Measurements from ENCODE around the gene RFNG. TPM values are rescaled to one million over a fixed set of nuclear protein-coding genes. Genes with fewer than 3 reads are reported as not detected.

Gene RFNG
- total and polyA plus RNA-seq, 2 of the 13 experiments (the other 11 are each of a cell fraction or from before 2014, with no cell fraction given), result 61.4 to 64.0 TPM

DNA sequence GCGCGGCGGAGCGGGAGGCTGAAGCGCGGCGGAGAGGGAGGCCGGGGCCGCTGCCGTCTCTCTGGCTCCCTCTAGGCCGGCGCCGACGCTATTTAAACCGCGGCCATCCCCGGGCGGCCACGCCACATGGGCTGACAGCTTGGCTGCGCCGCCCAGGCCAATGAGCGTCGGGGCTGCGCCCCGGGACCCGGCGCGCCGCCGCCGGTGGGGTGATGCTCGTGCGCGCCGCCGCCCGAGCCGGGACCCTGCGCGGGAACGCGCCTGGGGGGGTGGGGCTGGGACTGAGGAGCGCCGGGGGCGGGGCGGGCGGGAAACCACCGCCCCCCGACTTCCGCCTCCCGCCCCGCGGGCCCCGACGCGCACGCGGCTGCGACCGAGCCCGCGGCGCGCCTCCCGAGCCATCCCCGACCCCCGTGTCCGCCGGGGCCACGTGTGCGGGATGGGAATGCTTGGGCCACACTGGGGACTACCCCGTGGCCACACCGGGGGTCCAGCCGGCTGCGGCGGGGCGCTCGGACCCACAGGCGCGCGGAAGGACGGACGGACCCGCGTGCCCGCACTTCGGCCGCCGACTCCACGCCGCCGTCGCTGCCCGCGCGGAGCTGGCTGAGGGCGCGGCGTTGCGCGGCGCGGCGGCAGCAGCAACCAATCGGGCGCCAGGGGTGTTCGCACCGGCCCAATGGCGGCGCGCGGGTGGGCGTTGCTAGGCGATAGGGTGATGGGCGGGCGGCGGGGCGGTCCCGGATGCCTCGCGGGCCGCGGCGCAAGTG is 46.7 kb upstream of the RFNG start, which contains the start of gene FASN (continued):
- TF ChIP-seq, protein P1, sequence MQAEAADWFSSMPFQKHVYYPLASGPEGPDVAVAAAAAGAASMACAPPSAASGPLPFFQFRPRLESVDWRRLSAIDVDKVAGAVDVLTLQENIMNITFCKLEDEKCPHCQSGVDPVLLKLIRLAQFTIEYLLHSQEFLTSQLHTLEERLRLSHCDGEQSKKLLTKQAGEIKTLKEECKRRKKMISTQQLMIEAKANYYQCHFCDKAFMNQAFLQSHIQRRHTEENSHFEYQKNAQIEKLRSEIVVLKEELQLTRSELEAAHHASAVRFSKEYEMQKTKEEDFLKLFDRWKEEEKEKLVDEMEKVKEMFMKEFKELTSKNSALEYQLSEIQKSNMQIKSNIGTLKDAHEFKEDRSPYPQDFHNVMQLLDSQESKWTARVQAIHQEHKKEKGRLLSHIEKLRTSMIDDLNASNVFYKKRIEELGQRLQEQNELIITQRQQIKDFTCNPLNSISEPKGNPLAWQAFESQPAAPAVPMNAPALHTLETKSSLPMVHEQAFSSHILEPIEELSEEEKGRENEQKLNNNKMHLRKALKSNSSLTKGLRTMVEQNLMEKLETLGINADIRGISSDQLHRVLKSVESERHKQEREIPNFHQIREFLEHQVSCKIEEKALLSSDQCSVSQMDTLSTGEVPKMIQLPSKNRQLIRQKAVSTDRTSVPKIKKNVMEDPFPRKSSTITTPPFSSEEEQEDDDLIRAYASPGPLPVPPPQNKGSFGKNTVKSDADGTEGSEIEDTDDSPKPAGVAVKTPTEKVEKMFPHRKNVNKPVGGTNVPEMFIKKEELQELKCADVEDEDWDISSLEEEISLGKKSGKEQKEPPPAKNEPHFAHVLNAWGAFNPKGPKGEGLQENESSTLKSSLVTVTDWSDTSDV (CRISPR knock-in tag; IDR thresholded peaks at IDR 0.05), result no peak; the same call in 1 of the 2 replicates
- TF ChIP-seq NFIB (CRISPR knock-in tag; IDR thresholded peaks at IDR 0.05; ENCODE audit: borderline replicate concordance) (no peak), ZNF557 (CRISPR knock-in tag; IDR thresholded peaks at IDR 0.05) (no peak; the same call in 1 of the 2 replicates), SOX13 (IDR thresholded peaks at IDR 0.05) (no peak), SOX13 (CRISPR knock-in tag; conservative IDR thresholded peaks at IDR 0.05 in 1 of 2, IDR thresholded peaks at IDR 0.05 in 1 of 2) (0 out of 4 replicates have a peak, but pooled peaks of 1 of the 2 experiments have one; percentile 25), SATB2 (CRISPR knock-in tag; IDR thresholded peaks at IDR 0.05) (0 out of 2 replicates have a peak, but pooled peaks have one; percentile 15), HNRNPK (IDR thresholded peaks at IDR 0.05; ENCODE audit: low read depth, low read length, poor library complexity, severe bottlenecking) (no peak)
- TF ChIP-seq, protein P2, sequence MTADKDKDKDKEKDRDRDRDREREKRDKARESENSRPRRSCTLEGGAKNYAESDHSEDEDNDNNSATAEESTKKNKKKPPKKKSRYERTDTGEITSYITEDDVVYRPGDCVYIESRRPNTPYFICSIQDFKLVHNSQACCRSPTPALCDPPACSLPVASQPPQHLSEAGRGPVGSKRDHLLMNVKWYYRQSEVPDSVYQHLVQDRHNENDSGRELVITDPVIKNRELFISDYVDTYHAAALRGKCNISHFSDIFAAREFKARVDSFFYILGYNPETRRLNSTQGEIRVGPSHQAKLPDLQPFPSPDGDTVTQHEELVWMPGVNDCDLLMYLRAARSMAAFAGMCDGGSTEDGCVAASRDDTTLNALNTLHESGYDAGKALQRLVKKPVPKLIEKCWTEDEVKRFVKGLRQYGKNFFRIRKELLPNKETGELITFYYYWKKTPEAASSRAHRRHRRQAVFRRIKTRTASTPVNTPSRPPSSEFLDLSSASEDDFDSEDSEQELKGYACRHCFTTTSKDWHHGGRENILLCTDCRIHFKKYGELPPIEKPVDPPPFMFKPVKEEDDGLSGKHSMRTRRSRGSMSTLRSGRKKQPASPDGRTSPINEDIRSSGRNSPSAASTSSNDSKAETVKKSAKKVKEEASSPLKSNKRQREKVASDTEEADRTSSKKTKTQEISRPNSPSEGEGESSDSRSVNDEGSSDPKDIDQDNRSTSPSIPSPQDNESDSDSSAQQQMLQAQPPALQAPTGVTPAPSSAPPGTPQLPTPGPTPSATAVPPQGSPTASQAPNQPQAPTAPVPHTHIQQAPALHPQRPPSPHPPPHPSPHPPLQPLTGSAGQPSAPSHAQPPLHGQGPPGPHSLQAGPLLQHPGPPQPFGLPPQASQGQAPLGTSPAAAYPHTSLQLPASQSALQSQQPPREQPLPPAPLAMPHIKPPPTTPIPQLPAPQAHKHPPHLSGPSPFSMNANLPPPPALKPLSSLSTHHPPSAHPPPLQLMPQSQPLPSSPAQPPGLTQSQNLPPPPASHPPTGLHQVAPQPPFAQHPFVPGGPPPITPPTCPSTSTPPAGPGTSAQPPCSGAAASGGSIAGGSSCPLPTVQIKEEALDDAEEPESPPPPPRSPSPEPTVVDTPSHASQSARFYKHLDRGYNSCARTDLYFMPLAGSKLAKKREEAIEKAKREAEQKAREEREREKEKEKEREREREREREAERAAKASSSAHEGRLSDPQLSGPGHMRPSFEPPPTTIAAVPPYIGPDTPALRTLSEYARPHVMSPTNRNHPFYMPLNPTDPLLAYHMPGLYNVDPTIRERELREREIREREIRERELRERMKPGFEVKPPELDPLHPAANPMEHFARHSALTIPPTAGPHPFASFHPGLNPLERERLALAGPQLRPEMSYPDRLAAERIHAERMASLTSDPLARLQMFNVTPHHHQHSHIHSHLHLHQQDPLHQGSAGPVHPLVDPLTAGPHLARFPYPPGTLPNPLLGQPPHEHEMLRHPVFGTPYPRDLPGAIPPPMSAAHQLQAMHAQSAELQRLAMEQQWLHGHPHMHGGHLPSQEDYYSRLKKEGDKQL (CRISPR knock-in tag; IDR thresholded peaks at IDR 0.05; ENCODE audit: low read depth), result no peak
- TF ChIP-seq, protein P3, sequence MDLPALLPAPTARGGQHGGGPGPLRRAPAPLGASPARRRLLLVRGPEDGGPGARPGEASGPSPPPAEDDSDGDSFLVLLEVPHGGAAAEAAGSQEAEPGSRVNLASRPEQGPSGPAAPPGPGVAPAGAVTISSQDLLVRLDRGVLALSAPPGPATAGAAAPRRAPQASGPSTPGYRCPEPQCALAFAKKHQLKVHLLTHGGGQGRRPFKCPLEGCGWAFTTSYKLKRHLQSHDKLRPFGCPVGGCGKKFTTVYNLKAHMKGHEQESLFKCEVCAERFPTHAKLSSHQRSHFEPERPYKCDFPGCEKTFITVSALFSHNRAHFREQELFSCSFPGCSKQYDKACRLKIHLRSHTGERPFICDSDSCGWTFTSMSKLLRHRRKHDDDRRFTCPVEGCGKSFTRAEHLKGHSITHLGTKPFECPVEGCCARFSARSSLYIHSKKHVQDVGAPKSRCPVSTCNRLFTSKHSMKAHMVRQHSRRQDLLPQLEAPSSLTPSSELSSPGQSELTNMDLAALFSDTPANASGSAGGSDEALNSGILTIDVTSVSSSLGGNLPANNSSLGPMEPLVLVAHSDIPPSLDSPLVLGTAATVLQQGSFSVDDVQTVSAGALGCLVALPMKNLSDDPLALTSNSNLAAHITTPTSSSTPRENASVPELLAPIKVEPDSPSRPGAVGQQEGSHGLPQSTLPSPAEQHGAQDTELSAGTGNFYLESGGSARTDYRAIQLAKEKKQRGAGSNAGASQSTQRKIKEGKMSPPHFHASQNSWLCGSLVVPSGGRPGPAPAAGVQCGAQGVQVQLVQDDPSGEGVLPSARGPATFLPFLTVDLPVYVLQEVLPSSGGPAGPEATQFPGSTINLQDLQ (CRISPR knock-in tag; IDR thresholded peaks at IDR 0.05), result no peak
- TF ChIP-seq, protein P4, sequence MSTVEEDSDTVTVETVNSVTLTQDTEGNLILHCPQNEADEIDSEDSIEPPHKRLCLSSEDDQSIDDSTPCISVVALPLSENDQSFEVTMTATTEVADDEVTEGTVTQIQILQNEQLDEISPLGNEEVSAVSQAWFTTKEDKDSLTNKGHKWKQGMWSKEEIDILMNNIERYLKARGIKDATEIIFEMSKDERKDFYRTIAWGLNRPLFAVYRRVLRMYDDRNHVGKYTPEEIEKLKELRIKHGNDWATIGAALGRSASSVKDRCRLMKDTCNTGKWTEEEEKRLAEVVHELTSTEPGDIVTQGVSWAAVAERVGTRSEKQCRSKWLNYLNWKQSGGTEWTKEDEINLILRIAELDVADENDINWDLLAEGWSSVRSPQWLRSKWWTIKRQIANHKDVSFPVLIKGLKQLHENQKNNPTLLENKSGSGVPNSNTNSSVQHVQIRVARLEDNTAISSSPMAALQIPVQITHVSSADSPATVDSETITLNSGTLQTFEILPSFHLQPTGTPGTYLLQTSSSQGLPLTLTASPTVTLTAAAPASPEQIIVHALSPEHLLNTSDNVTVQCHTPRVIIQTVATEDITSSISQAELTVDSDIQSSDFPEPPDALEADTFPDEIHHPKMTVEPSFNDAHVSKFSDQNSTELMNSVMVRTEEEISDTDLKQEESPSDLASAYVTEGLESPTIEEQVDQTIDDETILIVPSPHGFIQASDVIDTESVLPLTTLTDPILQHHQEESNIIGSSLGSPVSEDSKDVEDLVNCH (CRISPR knock-in tag; IDR thresholded peaks at IDR 0.05), result no peak
